ENCODE results near the gene WSCD2. TPM values are rescaled to one million over a fixed set of nuclear protein-coding genes. Genes with fewer than 3 reads are reported as not detected.

The WSCD2 gene
- polyA plus RNA-seq, 1 of the 3 experiments (the other 2 are of a cell fraction) = 0.03 TPM

GRCh38 chr12:108090932-108091678, 38.0 kb upstream of the WSCD2 start:
- 23% methylated on average over 10 of the region's 10 CpGs for WGBS (ENCODE audit: low lambda C conversion rate)
- ChIA-PET POLR2A (no interaction called here), CTCF (interaction anchor here (1.3 kb wide), 2 partner anchors 22 to 421 kb away, joined by 3 to 4 read pairs; no protein-coding TSS in a partner anchor)
- no peaks in the 10 kb centered on the region for H4K20me1 ChIP-seq (ENCODE audit: insufficient read depth)
- peaks cover 4% of the 10 kb centered on the region; the same call in 1 of the 2 replicates for H3K9me3 ChIP-seq
- no peaks in the 10 kb centered on the region for H3K9me2 ChIP-seq
- H3K4me3 ChIP-seq (ENCODE audit: low read depth in 2 of 2, low read length in 1 of 2) = no peak overlapping the region
- no peak for TF ChIP-seq IRF3 (IDR thresholded peaks at IDR 0.05; ENCODE audit: low read depth, low read length)
- H3K9ac ChIP-seq = no peak overlapping the region
- no peaks in the 10 kb centered on the region for H3K36me3 ChIP-seq (replicated peaks in 1 of 2; ENCODE audit: control insufficient read depth in 1 of 2, insufficient read depth in 2 of 2, low read length in 1 of 2)
- H3K4me2 ChIP-seq = no peak overlapping the region
- no peak overlapping the region for H3K27ac ChIP-seq (ENCODE audit: low read depth in 2 of 2, low read length in 1 of 2)
- H2AFZ ChIP-seq (ENCODE audit: low read depth) = no peak overlapping the region
- H3K79me2 ChIP-seq (ENCODE audit: insufficient read depth) = no peaks in the 10 kb centered on the region
- H3K4me1 ChIP-seq (ENCODE audit: control insufficient read depth in 1 of 2, insufficient read depth in 2 of 2, low read depth in 1 of 2, low read length in 1 of 2) = peaks cover 0 to 13% of the 10 kb centered on the region in 2 experiments; a peak in 1 of 4 replicates
- DNase-seq = no peak
- no peaks in the 10 kb centered on the region for H3F3A ChIP-seq (replicated peaks; ENCODE audit: insufficient read depth)
- H3K27me3 ChIP-seq (ENCODE audit: insufficient read depth) = no peaks in the 10 kb centered on the region

GRCh38 chr12:108091679-108092051, 37.4 kb upstream of the WSCD2 start:
- POLR2A ChIA-PET = no interaction called here
- no peak overlapping the region for H3K9ac ChIP-seq
- H3F3A ChIP-seq (replicated peaks; ENCODE audit: insufficient read depth) = no peaks in the 10 kb centered on the region
- no peak overlapping the region for H3K4me3 ChIP-seq (ENCODE audit: low read depth in 2 of 2, low read length in 1 of 2)
- H3K27me3 ChIP-seq (ENCODE audit: insufficient read depth) = no peaks in the 10 kb centered on the region
- no peak for DNase-seq
- 0 out of 2 replicates have a peak, but pooled peaks cover 4% of the 10 kb centered on the region for H3K9me3 ChIP-seq
- H3K9me2 ChIP-seq = no peaks in the 10 kb centered on the region
- H3K4me1 ChIP-seq (ENCODE audit: control insufficient read depth in 1 of 2, insufficient read depth in 2 of 2, low read depth in 1 of 2, low read length in 1 of 2) = peaks cover 0 to 13% of the 10 kb centered on the region in 2 experiments; a peak in 1 of 4 replicates
- WGBS (ENCODE audit: low lambda C conversion rate) = 14% methylated on average over 2 of the region's 4 CpGs
- H2AFZ ChIP-seq (ENCODE audit: low read depth) = no peak overlapping the region
- no peaks in the 10 kb centered on the region for H3K79me2 ChIP-seq (ENCODE audit: insufficient read depth)
- H3K36me3 ChIP-seq (replicated peaks in 1 of 2; ENCODE audit: control insufficient read depth in 1 of 2, insufficient read depth in 2 of 2, low read length in 1 of 2) = no peaks in the 10 kb centered on the region
- no peak overlapping the region for H3K27ac ChIP-seq (ENCODE audit: low read depth in 2 of 2, low read length in 1 of 2)
- CTCF ChIA-PET = interaction anchor here (1.3 kb wide), 2 partner anchors 21 to 420 kb away, joined by 3 to 4 read pairs; no protein-coding TSS in a partner anchor
- no peaks in the 10 kb centered on the region for H4K20me1 ChIP-seq (ENCODE audit: insufficient read depth)
- H3K4me2 ChIP-seq = no peak overlapping the region
- TF ChIP-seq PBX3 (IDR thresholded peaks at IDR 0.05) (no peak), MAX (IDR thresholded peaks at IDR 0.05; ENCODE audit: low read depth) (no peak), FOXM1 (IDR thresholded peaks at IDR 0.05; ENCODE audit: low read depth) (no peak), POLR2AphosphoS5 (IDR thresholded peaks at IDR 0.05; ENCODE audit: low read depth, low read length) (no peak), CTCF (IDR thresholded peaks at IDR 0.05) (no peak), YY1 (IDR thresholded peaks at IDR 0.05; ENCODE audit: low read depth) (no peak), TEAD4 (IDR thresholded peaks at IDR 0.05; ENCODE audit: borderline replicate concordance, insufficient read depth) (no peak), RFX5 (IDR thresholded peaks at IDR 0.05; ENCODE audit: low read length) (no peak), FOSL2 (IDR thresholded peaks at IDR 0.05; ENCODE audit: borderline replicate concordance, low read depth) (no peak), EP300 (IDR thresholded peaks at IDR 0.05; ENCODE audit: borderline replicate concordance in 1 of 2, low read depth in 1 of 2, low read length in 1 of 2) (no peak), RCOR1 (IDR thresholded peaks at IDR 0.05; ENCODE audit: low read length) (no peak), USF1 (IDR thresholded peaks at IDR 0.05; ENCODE audit: borderline replicate concordance, low read depth) (no peak), TAF1 (IDR thresholded peaks at IDR 0.05; ENCODE audit: borderline replicate concordance, low read depth, low read length) (no peak), SMC3 (IDR thresholded peaks at IDR 0.05; ENCODE audit: low read depth, low read length) (no peak), IRF3 (IDR thresholded peaks at IDR 0.05; ENCODE audit: low read depth, low read length) (no peak), JUND (IDR thresholded peaks at IDR 0.05) (no peak), SIN3A (IDR thresholded peaks at IDR 0.05; ENCODE audit: borderline replicate concordance, low read depth, low read length) (no peak), TCF12 (IDR thresholded peaks at IDR 0.05) (no peak), GABPA (IDR thresholded peaks at IDR 0.05; ENCODE audit: low read depth) (no peak)

Data from SK-N-SH (cell line).